ENCODE measurements around the gene CSN2. TPM values are rescaled to one million over a fixed set of nuclear protein-coding genes. Genes with fewer than 3 reads are reported as not detected.
"Not testable (repeated sequence)": the region's sequence is repeated elsewhere in the genome, so short reads cannot be mapped to it uniquely, and the experiment has no call there.

The CSN2 gene
- total and polyA plus RNA-seq, 4 donors: not detected

DNA sequence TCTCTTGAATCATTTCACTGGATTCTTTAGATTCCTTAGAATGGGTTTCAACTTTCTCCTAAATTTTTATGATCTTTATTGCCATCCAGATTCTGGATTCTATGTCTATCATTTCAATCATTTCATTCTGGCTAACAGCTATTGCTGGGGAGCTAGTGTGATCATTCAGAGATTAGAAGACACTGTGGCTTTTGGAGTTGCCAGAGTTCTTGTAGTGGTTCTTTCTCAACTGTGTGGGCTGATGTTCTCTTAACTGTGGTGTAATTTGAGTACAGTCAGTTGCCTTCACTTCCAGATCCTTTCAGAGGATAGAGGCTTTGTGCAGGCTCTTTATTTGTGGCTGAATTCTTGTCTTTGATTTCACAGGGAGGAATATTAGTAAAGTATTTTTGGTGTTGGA, 12.1 kb upstream of the CSN2 start:
- no peak for DNase-seq (ENCODE audit: low read depth in 4 of 6, low spot score in 6 of 6)
- no peaks in the 10 kb centered on the region for H3K4me1 ChIP-seq (ENCODE audit: control insufficient read depth, insufficient read depth, low read length)
- H3K36me3 ChIP-seq (ENCODE audit: control insufficient read depth, insufficient read depth, low read length): no peaks in the 10 kb centered on the region
- no peaks in the 10 kb centered on the region for H3K9me3 ChIP-seq (ENCODE audit: control insufficient read depth, insufficient read depth, low read length)
- H3K27ac ChIP-seq (ENCODE audit: low read depth, low read length): no peak overlapping the region
- H3K4me3 ChIP-seq (ENCODE audit: low read depth, low read length): no peak overlapping the region
- no peaks in the 10 kb centered on the region for H3K27me3 ChIP-seq (ENCODE audit: control insufficient read depth, insufficient read depth, low read length)

DNA sequence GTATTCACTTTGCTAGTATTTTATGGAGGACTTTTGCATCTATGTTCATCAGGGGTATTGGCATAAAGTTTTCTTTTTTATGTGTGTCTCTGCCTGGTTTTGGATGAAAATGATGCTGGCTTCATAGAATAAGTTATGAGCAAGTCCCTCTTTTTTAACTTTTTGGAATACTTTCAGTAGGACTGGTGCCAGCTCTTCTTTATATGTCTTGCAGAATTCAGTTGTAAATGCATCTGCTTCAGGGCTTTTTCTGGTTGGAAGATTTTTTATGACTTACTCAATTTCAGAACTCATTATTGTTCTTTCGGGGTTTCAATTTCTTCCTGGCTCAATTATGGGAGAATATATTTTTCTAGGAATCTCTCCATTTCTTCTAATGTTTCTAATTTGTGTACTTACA, 9.1 kb upstream of the CSN2 start:
- Histone ChIP-seq H3K36me3 (ENCODE audit: control insufficient read depth, insufficient read depth, low read length) (no peaks in the 10 kb centered on the region), H3K27ac (ENCODE audit: low read depth, low read length) (no peak overlapping the region), H3K4me3 (ENCODE audit: low read depth, low read length) (no peak overlapping the region), H3K9me3 (ENCODE audit: control insufficient read depth, insufficient read depth, low read length) (no peaks in the 10 kb centered on the region), H3K4me1 (ENCODE audit: control insufficient read depth, insufficient read depth, low read length) (no peaks in the 10 kb centered on the region), H3K27me3 (ENCODE audit: control insufficient read depth, insufficient read depth, low read length) (no peaks in the 10 kb centered on the region)
- peak in 2 of 6 donors; percentile 49 to 81 for DNase-seq (ENCODE audit: low read depth in 4 of 6, low spot score in 6 of 6)
- no CpG with 5 or more reads among the region's 1 CpG for WGBS (ENCODE audit: insufficient coverage)

DNA sequence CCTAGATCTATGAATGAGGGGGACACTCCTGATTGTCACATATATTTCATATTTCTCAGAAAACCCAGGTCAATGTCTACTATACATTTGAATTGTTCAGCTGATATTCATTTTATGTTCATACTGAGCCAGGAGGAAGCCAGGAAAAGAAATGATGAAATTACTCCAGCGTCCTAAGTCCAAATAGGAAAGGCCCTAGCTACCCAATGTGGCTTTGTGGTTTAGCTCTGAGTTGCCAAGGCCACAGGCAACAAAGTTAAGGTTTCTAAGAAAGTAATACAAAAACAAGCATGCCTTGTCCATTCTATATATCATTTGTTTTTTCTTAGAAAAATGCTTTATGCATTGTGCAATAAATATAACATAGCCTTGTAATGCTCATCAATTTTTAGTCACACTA, 4.5 kb upstream of the CSN2 start:
- Histone ChIP-seq H3K36me3 (ENCODE audit: control insufficient read depth, insufficient read depth, low read length) (no peaks in the 10 kb centered on the region), H3K27me3 (ENCODE audit: control insufficient read depth, insufficient read depth, low read length) (no peaks in the 10 kb centered on the region), H3K4me1 (ENCODE audit: control insufficient read depth, insufficient read depth, low read length) (no peaks in the 10 kb centered on the region), H3K4me3 (ENCODE audit: low read depth, low read length) (no peak overlapping the region), H3K27ac (ENCODE audit: low read depth, low read length) (no peak overlapping the region), H3K9me3 (ENCODE audit: control insufficient read depth, insufficient read depth, low read length) (no peaks in the 10 kb centered on the region)
- DNase-seq (ENCODE audit: low read depth in 4 of 6, low spot score in 6 of 6): no peak
- no CpG with 5 or more reads among the region's 1 CpG for WGBS (ENCODE audit: insufficient coverage)

DNA sequence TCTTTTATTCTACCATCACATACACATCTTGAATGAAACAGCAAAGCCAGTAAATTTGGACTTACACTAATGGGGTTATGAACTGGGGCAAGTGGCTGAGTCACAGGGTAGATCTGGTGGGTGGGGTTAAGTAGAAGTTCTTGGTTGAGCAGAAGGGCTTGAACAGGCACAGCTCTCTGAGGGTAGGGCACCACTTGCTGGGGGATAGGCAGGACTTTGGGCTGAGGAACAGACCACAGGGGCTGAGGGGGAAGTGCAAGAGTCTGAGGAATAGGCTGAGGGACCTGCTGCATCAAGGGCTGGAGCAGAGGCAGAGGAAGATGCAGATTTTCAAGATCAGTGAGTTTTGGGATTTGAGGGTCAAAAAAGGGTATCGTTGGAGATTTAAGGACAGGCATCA, 8.3 kb downstream of the CSN2 start:
- Histone ChIP-seq H3K4me1 (ENCODE audit: control insufficient read depth, insufficient read depth, low read length) (no peaks in the 10 kb centered on the region), H3K9me3 (ENCODE audit: control insufficient read depth, insufficient read depth, low read length) (no peaks in the 10 kb centered on the region), H3K4me3 (ENCODE audit: low read depth, low read length) (no peak overlapping the region), H3K36me3 (ENCODE audit: control insufficient read depth, insufficient read depth, low read length) (no peaks in the 10 kb centered on the region), H3K27ac (ENCODE audit: low read depth, low read length) (no peak overlapping the region), H3K27me3 (ENCODE audit: control insufficient read depth, insufficient read depth, low read length) (no peaks in the 10 kb centered on the region)
- WGBS (ENCODE audit: insufficient coverage): 100% methylated on average over 1 of the region's 1 CpG
- DNase-seq (ENCODE audit: low read depth in 4 of 6, low spot score in 6 of 6): no peak

DNA sequence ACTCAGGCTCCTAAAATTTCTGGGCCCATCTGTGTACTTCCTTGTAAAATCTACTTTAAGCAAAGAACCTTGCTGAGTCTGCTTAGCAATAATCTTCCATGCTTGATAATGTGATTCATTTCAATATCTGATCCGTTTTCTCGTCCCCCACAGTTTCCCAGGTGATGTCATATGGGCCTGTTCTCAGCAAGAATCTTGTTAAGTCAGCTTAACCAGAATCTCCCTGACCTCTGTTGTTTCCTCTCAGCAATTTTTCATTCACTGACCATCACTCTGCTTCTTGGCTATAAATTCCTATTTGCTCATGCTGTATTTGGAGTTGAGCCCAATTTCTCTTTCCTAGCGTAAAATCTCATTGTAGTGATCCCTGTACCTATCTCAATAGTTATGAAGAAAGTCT, 13.9 kb downstream of the CSN2 start:
- WGBS (ENCODE audit: insufficient coverage): 80% methylated on average over 1 of the region's 3 CpGs
- no peak for DNase-seq (ENCODE audit: low read depth in 4 of 6, low spot score in 6 of 6)
- Histone ChIP-seq H3K36me3 (ENCODE audit: control insufficient read depth, insufficient read depth, low read length) (no peaks in the 10 kb centered on the region), H3K4me1 (ENCODE audit: control insufficient read depth, insufficient read depth, low read length) (no peaks in the 10 kb centered on the region), H3K27ac (ENCODE audit: low read depth, low read length) (no peak overlapping the region), H3K9me3 (ENCODE audit: control insufficient read depth, insufficient read depth, low read length) (no peaks in the 10 kb centered on the region), H3K27me3 (ENCODE audit: control insufficient read depth, insufficient read depth, low read length) (no peaks in the 10 kb centered on the region), H3K4me3 (ENCODE audit: low read depth, low read length) (no peak overlapping the region)

DNA sequence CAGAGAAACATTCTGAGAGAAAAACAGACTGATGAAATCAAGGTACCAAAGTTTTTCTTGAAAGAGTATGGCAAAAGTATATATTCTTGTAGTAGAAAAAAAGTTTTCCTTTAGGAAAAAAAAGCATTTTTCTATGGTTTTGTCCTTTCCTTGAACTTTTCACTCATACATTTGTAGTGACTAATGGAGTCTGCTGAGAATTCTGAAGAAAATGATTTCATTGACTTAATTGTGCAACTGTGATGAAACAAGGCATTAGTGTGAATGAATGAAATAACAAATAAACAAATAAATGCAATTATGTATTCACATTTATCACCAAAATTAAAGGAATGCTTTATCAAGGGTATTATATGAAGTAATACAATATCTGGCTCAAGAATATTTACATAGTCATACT, 29.0 kb downstream of the CSN2 start:
- DNase-seq (ENCODE audit: low read depth in 4 of 6, low spot score in 6 of 6): no peak
- no peaks in the 10 kb centered on the region for H3K9me3 ChIP-seq (ENCODE audit: control insufficient read depth, insufficient read depth, low read length)
- no peaks in the 10 kb centered on the region for H3K4me1 ChIP-seq (ENCODE audit: control insufficient read depth, insufficient read depth, low read length)
- H3K4me3 ChIP-seq (ENCODE audit: low read depth, low read length): no peak overlapping the region
- H3K27ac ChIP-seq (ENCODE audit: low read depth, low read length): no peak overlapping the region
- no peaks in the 10 kb centered on the region for H3K27me3 ChIP-seq (ENCODE audit: control insufficient read depth, insufficient read depth, low read length)
- no peaks in the 10 kb centered on the region for H3K36me3 ChIP-seq (ENCODE audit: control insufficient read depth, insufficient read depth, low read length)

DNA sequence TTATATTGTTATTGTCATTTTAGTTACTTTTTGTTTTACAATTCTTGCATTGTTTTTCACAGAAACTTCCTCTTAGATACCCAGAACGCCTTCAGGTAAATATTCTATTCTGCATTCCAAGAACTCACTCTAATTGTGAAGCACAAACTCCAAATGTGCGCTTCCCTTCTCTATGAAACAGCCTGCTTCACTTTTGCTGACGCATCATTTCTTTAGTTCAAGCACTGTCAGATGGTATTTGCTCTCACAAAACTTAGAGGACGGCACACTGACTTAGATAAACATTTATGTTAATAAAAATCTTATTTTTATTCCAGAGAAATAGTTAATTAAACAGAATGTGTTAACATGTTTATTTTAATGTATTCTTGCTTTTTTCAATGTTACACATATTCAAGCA, 31.4 kb downstream of the CSN2 start:
- WGBS (ENCODE audit: insufficient coverage): 62% methylated on average over 2 of the region's 4 CpGs

DNA sequence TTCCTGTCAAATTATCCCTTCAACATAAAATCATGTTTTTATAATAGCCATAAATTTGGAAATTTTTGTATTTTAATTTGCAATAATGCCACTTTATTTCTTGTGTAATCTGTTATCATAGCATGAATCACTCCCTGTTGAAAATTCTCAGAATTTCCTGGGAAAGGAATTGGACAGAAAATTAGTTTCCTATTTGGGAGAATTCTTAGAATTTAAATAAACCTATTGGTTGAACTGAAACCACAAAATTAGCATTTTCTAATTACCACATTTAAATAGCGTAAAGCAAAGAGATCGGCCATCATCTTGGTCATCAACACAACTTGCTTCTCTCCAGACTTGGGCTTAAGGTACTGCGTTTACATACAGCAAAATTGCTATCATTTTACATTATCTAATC, 34.8 kb downstream of the CSN2 start, which contains the start of gene CSN1S1:
Gene CSN1S1 (plus strand): TSS at position 301 of the 400 bp plus-strand sequence. CDS start 1,488 bp downstream, outside the sequence.
- Histone ChIP-seq H3K27ac (ENCODE audit: low read depth, low read length) (no peak within 1 kb of the TSS), H3K36me3 (ENCODE audit: control insufficient read depth, insufficient read depth, low read length) (no peaks in the 10 kb centered on the region), H3K9me3 (ENCODE audit: control insufficient read depth, insufficient read depth, low read length) (no peaks in the 10 kb centered on the region), H3K4me3 (ENCODE audit: low read depth, low read length) (no peak within 1 kb of the TSS), H3K4me1 (ENCODE audit: control insufficient read depth, insufficient read depth, low read length) (no peaks in the 10 kb centered on the region), H3K27me3 (ENCODE audit: control insufficient read depth, insufficient read depth, low read length) (no peaks in the 10 kb centered on the region)
- 83% methylated on average over 2 of the region's 3 CpGs for WGBS (ENCODE audit: insufficient coverage)
- DNase-seq (ENCODE audit: low read depth in 4 of 6, low spot score in 6 of 6): no peak

More for the DNA sequence above, 31.4 kb downstream of the CSN2 start:
- no peaks in the 10 kb centered on the region for H3K36me3 ChIP-seq (ENCODE audit: control insufficient read depth, insufficient read depth, low read length)
- no peaks in the 10 kb centered on the region for H3K4me1 ChIP-seq (ENCODE audit: control insufficient read depth, insufficient read depth, low read length)
- no peak overlapping the region for H3K27ac ChIP-seq (ENCODE audit: low read depth, low read length)
- H3K4me3 ChIP-seq (ENCODE audit: low read depth, low read length): no peak overlapping the region
- no peaks in the 10 kb centered on the region for H3K9me3 ChIP-seq (ENCODE audit: control insufficient read depth, insufficient read depth, low read length)
- no peaks in the 10 kb centered on the region for H3K27me3 ChIP-seq (ENCODE audit: control insufficient read depth, insufficient read depth, low read length)
- no peak for DNase-seq (ENCODE audit: low read depth in 4 of 6, low spot score in 6 of 6)

DNA sequence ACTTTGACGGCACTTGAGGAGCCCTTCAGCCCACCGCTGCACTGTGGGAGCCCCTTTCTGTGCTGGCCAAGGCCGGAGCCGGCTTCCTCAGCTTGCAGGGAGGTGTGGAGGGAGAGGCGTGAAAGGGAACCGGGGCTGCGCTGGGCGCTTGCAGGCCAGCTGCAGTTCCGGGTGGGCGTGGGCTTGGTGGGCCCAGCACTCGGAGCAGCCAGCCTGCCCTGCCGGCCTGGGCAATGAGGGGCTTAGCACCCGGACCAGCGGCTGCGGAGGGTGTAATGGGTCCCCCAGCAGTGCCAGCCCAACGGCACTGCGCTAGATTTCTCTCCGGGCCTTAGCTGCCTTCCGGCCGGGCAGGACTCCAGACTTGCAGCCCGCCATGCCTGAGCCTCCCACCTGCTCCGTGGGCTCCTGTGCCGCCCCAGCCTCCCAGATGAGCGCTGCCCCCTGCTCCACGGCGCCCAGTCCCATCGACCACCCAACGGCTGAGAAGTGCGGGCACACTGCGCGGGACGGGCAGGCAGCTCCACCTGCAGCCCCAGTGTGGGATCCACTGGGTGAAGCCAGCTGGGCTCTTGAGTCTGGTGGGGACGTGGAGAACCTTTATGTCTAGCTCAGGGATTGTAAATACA, 41.6 kb downstream of the CSN2 start:
- H3K4me3 ChIP-seq (ENCODE audit: low read depth, low read length); H3K27me3 ChIP-seq (ENCODE audit: control insufficient read depth, insufficient read depth, low read length); H3K27ac ChIP-seq (ENCODE audit: low read depth, low read length); H3K36me3 ChIP-seq (ENCODE audit: control insufficient read depth, insufficient read depth, low read length); DNase-seq (ENCODE audit: low read depth in 4 of 6, low spot score in 6 of 6); H3K9me3 ChIP-seq (ENCODE audit: control insufficient read depth, insufficient read depth, low read length); H3K4me1 ChIP-seq (ENCODE audit: control insufficient read depth, insufficient read depth, low read length): not testable (repeated sequence)
- WGBS (ENCODE audit: insufficient coverage): 94% methylated on average over 30 of the region's 33 CpGs

DNA sequence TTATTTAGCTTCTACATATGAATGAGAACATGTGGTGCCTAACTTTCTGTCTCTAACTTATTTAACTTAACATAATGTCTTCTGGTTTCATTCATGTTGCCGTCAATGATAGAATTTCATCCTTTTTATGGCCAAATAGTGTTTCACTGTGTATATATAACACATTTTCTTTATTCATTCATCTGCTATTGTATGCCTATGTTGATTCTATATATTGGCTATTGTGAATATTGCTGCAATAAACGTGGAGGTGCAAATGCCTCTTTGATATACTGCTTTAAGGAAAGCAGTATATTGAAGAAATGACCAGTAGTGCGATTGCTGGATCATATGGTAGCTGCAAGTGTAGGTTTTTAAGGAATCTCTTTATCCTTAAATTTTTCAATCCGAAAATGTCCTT, 44.7 kb downstream of the CSN2 start:
- no CpG with 5 or more reads among the region's 4 CpGs for WGBS (ENCODE audit: insufficient coverage)
- no peak for DNase-seq (ENCODE audit: low read depth in 4 of 6, low spot score in 6 of 6)
- Histone ChIP-seq H3K4me3 (ENCODE audit: low read depth, low read length) (no peak overlapping the region), H3K27ac (ENCODE audit: low read depth, low read length) (no peak overlapping the region), H3K9me3 (ENCODE audit: control insufficient read depth, insufficient read depth, low read length) (no peaks in the 10 kb centered on the region), H3K36me3 (ENCODE audit: control insufficient read depth, insufficient read depth, low read length) (no peaks in the 10 kb centered on the region), H3K4me1 (ENCODE audit: control insufficient read depth, insufficient read depth, low read length) (no peaks in the 10 kb centered on the region), H3K27me3 (ENCODE audit: control insufficient read depth, insufficient read depth, low read length) (no peaks in the 10 kb centered on the region)

Data from spinal cord (tissue), 10 donors.